K562 (cell line): ENCODE results near the gene IL2RG. TPM values are rescaled to one million over a fixed set of nuclear protein-coding genes. Genes with fewer than 3 reads are reported as not detected.

ENCODE experiments used
- ATAC-seq: fragments of 200-7000 bp; cut with Tn5 transposase; 3 replicates; pipeline ENCODE4 v1.9.1; 2020; ENCODE audit warnings: moderate library complexity
- BruUV-seq: library from RNA; stranded (reverse); fragments of 400-500 nt; replicated peaks from 2 replicates; lab custom pipeline; 2021; lab: Mats Ljungman, UMichigan
- CTCF ChIA-PET: fragments of 300-600 bp; formaldehyde crosslinking; extraction: SDS; loops from one replicate; lab custom pipeline; 2021; ENCODE audit warnings: low intra/inter-chr PET ratio; lab: Yijun Ruan, JAX
- POLR2A ChIA-PET: fragments of 300-600, 350-650 bp; sonication (Branson Sonifier 250); formaldehyde crosslinking; extraction: SDS; loops from one replicate; lab custom pipeline; 2021; ENCODE audit warnings: antibody characterized with exemption, inconsistent platforms; lab: Yijun Ruan, JAX
- DNase-seq, 4 experiments: peaks; one replicate each; pipeline versions ENCODE4 v3.0.0 to v3.0.0-alpha.2; 2011 to 2018; ENCODE audit warnings: low spot score in 3 of 4, mixed read lengths in 3 of 4; ENCODE audit errors: extremely low read depth in 1 of 4
- FAIRE-seq: peaks from 2 replicates; lab custom pipeline; 2011; peaks lifted over from hg19 to GRCh38; lab: Jason Lieb, UNC
- H2AFZ ChIP-seq: 2 replicates; pipeline ENCODE4 v1.6.0; 2011; ENCODE audit warnings: low read depth, low read length, control low read depth, inconsistent platforms
- H3K27ac ChIP-seq: fragments of 200-600 bp; 3 replicates; pipeline ENCODE4 v1.8.0; 2011; ENCODE audit warnings: low read depth, mild to moderate bottlenecking, control low read depth, inconsistent platforms, low read length, moderate library complexity, mixed read lengths; ENCODE audit errors: extremely low read depth
- H3K27me3 ChIP-seq, 2 experiments: fragments of 300-600 bp in 1 of 2; 2 replicates in 1 of 2; 3 replicates in 1 of 2; pipeline versions ENCODE4 v1.6.0 to v1.8.0; 2011; ENCODE audit warnings: inconsistent platforms in 2 of 2, low read length in 2 of 2, mild to moderate bottlenecking in 1 of 2, mixed read lengths in 1 of 2, moderate library complexity in 1 of 2; ENCODE audit not compliant: control insufficient read depth in 2 of 2, insufficient read depth in 2 of 2
- H3K36me3 ChIP-seq: fragments of 300-600 bp; 3 replicates; pipeline ENCODE4 v1.8.0; 2011; ENCODE audit warnings: mild to moderate bottlenecking, low read length, inconsistent platforms; ENCODE audit not compliant: control insufficient read depth, insufficient read depth
- H3K4me1 ChIP-seq, 2 experiments: fragments of 200-600 bp in 1 of 2; replicated peaks in 1 of 2; 2 replicates in 1 of 2; 3 replicates in 1 of 2; pipeline versions ENCODE4 v1.5.1 to v1.8.0; 2011; ENCODE audit warnings: inconsistent platforms in 2 of 2, low read length in 2 of 2, mild to moderate bottlenecking in 1 of 2, mixed read lengths in 1 of 2, moderate library complexity in 1 of 2; ENCODE audit not compliant: control insufficient read depth in 2 of 2, insufficient read depth in 2 of 2
- H3K4me2 ChIP-seq: 2 replicates; pipeline ENCODE4 v1.6.1; 2011; ENCODE audit warnings: low read length, control low read depth, inconsistent platforms, mixed read lengths; ENCODE audit not compliant: insufficient read depth
- H3K4me3 ChIP-seq: fragments of 200-600 bp; sonication (generic), shearing (Covaris generic); 2 replicates; pipeline ENCODE4 v1.5.1; 2016; ENCODE audit warnings: control low read depth, inconsistent platforms
- H3K79me2 ChIP-seq: fragments of 200-600 bp; 3 replicates; pipeline ENCODE4 v1.8.0; 2011; ENCODE audit warnings: low read length, inconsistent platforms; ENCODE audit not compliant: control insufficient read depth, insufficient read depth
- H3K9ac ChIP-seq, 2 experiments: 2 replicates each; pipeline versions ENCODE4 v1.6.0 to v1.6.1; 2011; ENCODE audit warnings: low read depth in 2 of 2, low read length in 2 of 2, control low read depth in 1 of 2, inconsistent platforms in 1 of 2, mild to moderate bottlenecking in 1 of 2, mixed read lengths in 1 of 2; ENCODE audit not compliant: insufficient read depth in 1 of 2
- H3K9me1 ChIP-seq: one replicate; pipeline ENCODE4 v1.6.0; 2011; ENCODE audit warnings: inconsistent platforms, mild to moderate bottlenecking, low read length, moderate library complexity; ENCODE audit not compliant: control insufficient read depth, insufficient read depth
- H3K9me3 ChIP-seq: replicated peaks from 2 replicates; pipeline ENCODE4 v1.5.1; 2011; ENCODE audit warnings: low read depth, low read length, inconsistent platforms; ENCODE audit not compliant: control insufficient read depth, insufficient read depth
- H4K20me1 ChIP-seq: replicated peaks from 2 replicates; pipeline ENCODE4 v1.6.1; 2011; ENCODE audit warnings: low read length, inconsistent platforms, mixed read lengths; ENCODE audit not compliant: control insufficient read depth, insufficient read depth
- EGR1 ChIP-seq: fragments of 450-650 bp; conservative IDR thresholded peaks from 2 replicates; pipeline ENCODE4 v1.6.1; 2017; ENCODE audit warnings: mild to moderate bottlenecking
- FOXK2 ChIP-seq, 2 experiments: fragments of 450-650 bp; IDR thresholded peaks in 1 of 2; conservative IDR thresholded peaks in 1 of 2; 2 replicates each; pipeline ENCODE4 v1.6.1; 2016; ENCODE audit warnings: low read depth in 2 of 2, mild to moderate bottlenecking in 1 of 2
- RBM25 ChIP-seq: fragments of 200-400 bp; formaldehyde crosslinking; IDR thresholded peaks from 2 replicates; pipeline ENCODE4 v1.6.1; 2018; ENCODE audit warnings: low read length, low read depth, moderate library complexity; ENCODE audit not compliant: severe bottlenecking
- TCF15 ChIP-seq: fragments of 250-450 bp; sonication (Bioruptor Pico); IDR thresholded peaks from 2 replicates; pipeline ENCODE4 v1.8.0; 2022; ENCODE audit warnings: moderate library complexity, mild to moderate bottlenecking, inconsistent platforms
- TCF7L2 ChIP-seq: fragments of 150-350 bp; IDR thresholded peaks from 2 replicates; pipeline ENCODE4 v1.6.1; 2016; ENCODE audit warnings: low read depth, mild to moderate bottlenecking, low read length, moderate library complexity
- ZMIZ1 ChIP-seq, 2 experiments: fragments of 150-350 bp in 1 of 2; IDR thresholded peaks; 2 replicates each; pipeline ENCODE4 v1.6.1; 2012 to 2016; ENCODE audit warnings: low read depth in 2 of 2, low read length in 2 of 2, mild to moderate bottlenecking in 1 of 2, moderate library complexity in 1 of 2
- ZNF239 ChIP-seq: fragments of 250-450 bp; sonication (Bioruptor Pico); IDR thresholded peaks from 2 replicates; pipeline ENCODE4 v1.4.0; 2020; ENCODE audit warnings: mild to moderate bottlenecking
- WGBS: fragments of 100-300 bp; shearing (Covaris generic); methylation state at CpG from one replicate; pipeline ENCODE4 v1.1.6; 2016; ENCODE audit warnings: low coverage, mixed read lengths; ENCODE audit not compliant: insufficient coverage; ENCODE audit errors: missing lambda C conversion rate; 5-methylcytosine and 5-hydroxymethylcytosine counted together
- in situ Hi-C: fragments of 300-500 bp; cut with MboI; formaldehyde crosslinking; loops from 4 replicates; pipeline ENCODE4 v1.15.0; 2018; ENCODE audit warnings: inconsistent platforms, mixed read lengths
- intact Hi-C: fragments of 100-400 bp; cut with micrococcal nuclease; formaldehyde crosslinking; loops from 2 replicates; pipeline ENCODE4 v1.14.2; 2022
- polyA plus RNA-seq, 8 experiments: library from polyadenylated mRNA; depleted of rRNA in 4 of 8; stranded (reverse) in 5 of 8; unstranded in 3 of 8; fragments of >200 nt; fragmentation: Nextera tagmentation in 2 of 8; fragmentation: Illumina TruSeq in 1 of 8; extraction: Ambion mirVana in 2 of 8; extraction: Trizol in 1 of 8; gene quantifications; 2 replicates each; pipeline versions ENCODE4 v1.2.1 to v1.2.3, GENCODE V29; 2011 to 2014; ENCODE audit warnings: inconsistent platforms in 1 of 8, missing spikeins in 1 of 8
- total RNA-seq, 7 experiments: library from RNA; depleted of rRNA in 6 of 7; stranded (reverse); fragments of >200 nt in 6 of 7; fragmentation: Illumina TruSeq in 2 of 7; extraction: Trizol in 2 of 7; gene quantifications; 2 replicates each; pipeline versions ENCODE4 v1.2.1 to v1.2.3, GENCODE V29; 2011 to 2021; ENCODE audit warnings: low replicate concordance in 1 of 7

Gene IL2RG
- total and polyA plus RNA-seq, 9 of the 15 experiments (the other 6 are each of a cell fraction or from before 2014, with no cell fraction given), result 5.5 to 55.4 (median 19.7) TPM

- Histone ChIP-seq H3K4me2 (no peak overlapping the region), H3K9ac (no peak overlapping the region)
- no peak for TF ChIP-seq TCF7L2
- TF ChIP-seq TCF15 (CRISPR knock-in tag), result no peak
- no peak for TF ChIP-seq RBM25
- no peak for TF ChIP-seq FOXK2 (conservative IDR thresholded peaks at IDR 0.05 in 1 of 2, IDR thresholded peaks at IDR 0.05 in 1 of 2; ENCODE audit: low read depth in 2 of 2)
- no peak for TF ChIP-seq ZNF239 (CRISPR knock-in tag)
- TF ChIP-seq EGR1, result peak; percentile 31; the same call in 1 of the 2 replicates
- TF ChIP-seq ZMIZ1 (IDR thresholded peaks at IDR 0.05; ENCODE audit: low read depth in 2 of 2, low read length in 2 of 2), result no peak
- TF ChIP-seq, all 486 proteins: peak for 1
- in situ Hi-C loops, result no loop called here
- CTCF ChIA-PET, result no interaction called here
- no peaks in the 10 kb centered on the region for H3K9me3 ChIP-seq
- no peaks in the 10 kb centered on the region for H3K27me3 ChIP-seq
- no TSS peak for BruUV-seq
- no peak for DNase-seq
- POLR2A ChIA-PET, result interaction anchor here (0.8 kb wide), 2 partner anchors 11 to 15 kb away, joined by 3 read pairs; no protein-coding TSS in a partner anchor
- no peak for FAIRE-seq
- peaks cover 9 to 13% of the 10 kb centered on the region in 2 experiments; a peak in 4 of 5 replicates for H3K4me1 ChIP-seq
- peaks cover 2% of the 10 kb centered on the region; the same call in 2 of the 3 replicates for H3K79me2 ChIP-seq
- H3K9me1 ChIP-seq, result no peaks in the 10 kb centered on the region
- H4K20me1 ChIP-seq, result no peaks in the 10 kb centered on the region
- intact Hi-C loops, result no loop called here
- H3K36me3 ChIP-seq, result no peaks in the 10 kb centered on the region
- no peak overlapping the region for H3K4me3 ChIP-seq
- WGBS, result 26% methylated on average over 5 of the region's 5 CpGs
- no peak overlapping the region for H2AFZ ChIP-seq
- ATAC-seq, result no peak
- no peak overlapping the region for H3K27ac ChIP-seq
These were observed 20.1 kb downstream of the IL2RG start for GRCh38 chrX:71091263-71091662.
